NT2/D1 (cell line): ENCODE data around the gene CCDC80.

Source experiments
- SUZ12 ChIP-seq: IDR thresholded peaks from 2 replicates; pipeline ENCODE4 v1.6.1; 2011; ENCODE audit not compliant: insufficient read length, insufficient read depth; ENCODE audit errors: extremely low read depth
- YY1 ChIP-seq: IDR thresholded peaks from 2 replicates; pipeline ENCODE4 v1.6.1; 2011; ENCODE audit not compliant: insufficient read length, insufficient read depth

GRCh38 chr3:112561484-112561733 is 79.5 kb downstream of the CCDC80 start:
- no peak for TF ChIP-seq YY1
- TF ChIP-seq SUZ12 = no peak
